H1 (cell line): ENCODE measurements around the gene OLFM1. TPM values are rescaled to one million over a fixed set of nuclear protein-coding genes. Genes with fewer than 3 reads are reported as not detected.

Experiments
- CTCF ChIA-PET: fragments of 300-600 bp; sonication (Branson Sonifier 250); formaldehyde crosslinking; loops from one replicate; lab custom pipeline; 2021; ENCODE audit not compliant: partially characterized antibody; lab: Charles Lee
- POLR2A ChIA-PET: fragments of 300-600 bp; sonication (Branson Sonifier 250); formaldehyde crosslinking; loops from one replicate; lab custom pipeline; 2021; ENCODE audit warnings: inconsistent platforms; ENCODE audit not compliant: partially characterized antibody; lab: Charles Lee
- DNase-seq, 2 experiments: peaks; one replicate each; pipeline versions ENCODE4 v3.0.0 to v3.0.0-alpha.2; 2010 to 2022; ENCODE audit warnings: low spot score in 2 of 2, low read depth in 1 of 2, mixed read lengths in 1 of 2
- FAIRE-seq: peaks from 2 replicates; lab custom pipeline; 2011; peaks lifted over from hg19 to GRCh38; lab: Jason Lieb, UNC
- H2AFZ ChIP-seq: 2 replicates; pipeline ENCODE4 v1.8.1; 2012; ENCODE audit warnings: low read length, inconsistent platforms
- H2AK5ac ChIP-seq: 2 replicates; pipeline ENCODE4 v1.6.1; 2013; ENCODE audit warnings: low read depth, low read length
- H2BK120ac ChIP-seq: replicated peaks from 2 replicates; pipeline ENCODE3; 2013; ENCODE audit warnings: low read depth, low read length, inconsistent platforms
- H2BK12ac ChIP-seq: 2 replicates; pipeline ENCODE4 v1.6.1; 2013; ENCODE audit warnings: low read depth, low read length
- H2BK15ac ChIP-seq: 2 replicates; pipeline ENCODE4 v1.6.1; 2013; ENCODE audit warnings: low read length
- H2BK20ac ChIP-seq: 2 replicates; pipeline ENCODE4 v1.6.1; 2013; ENCODE audit warnings: low read length
- H2BK5ac ChIP-seq: 2 replicates; pipeline ENCODE4 v1.6.1; 2013; ENCODE audit warnings: low read depth, low read length
- H3K14ac ChIP-seq: 2 replicates; pipeline ENCODE4 v1.6.1; 2013; ENCODE audit warnings: inconsistent platforms; ENCODE audit not compliant: insufficient read length
- H3K18ac ChIP-seq: 2 replicates; pipeline ENCODE4 v1.6.1; 2013; ENCODE audit warnings: low read length; ENCODE audit errors: extremely low read depth
- H3K23ac ChIP-seq: 2 replicates; pipeline ENCODE4 v1.6.1; 2013; ENCODE audit warnings: inconsistent platforms; ENCODE audit not compliant: insufficient read length
- H3K23me2 ChIP-seq: 2 replicates; pipeline ENCODE4 v1.6.1; 2013; ENCODE audit warnings: low read depth, low read length
- H3K27ac ChIP-seq: 2 replicates; pipeline ENCODE4 v1.6.1; 2011; ENCODE audit warnings: low read depth, low read length, inconsistent platforms
- H3K27me3 ChIP-seq, 4 experiments: replicated peaks in 1 of 4; 1 replicate in 1 of 4; 2 replicates in 3 of 4; pipeline versions ENCODE4 v1.6.1 to v1.8.1; 2011 to 2013; ENCODE audit warnings: low read length in 3 of 4, mild to moderate bottlenecking in 3 of 4, inconsistent platforms in 2 of 4, mixed read lengths in 2 of 4, moderate library complexity in 1 of 4; ENCODE audit not compliant: control insufficient read depth in 3 of 4, insufficient read depth in 3 of 4; ENCODE audit errors: extremely low read depth in 1 of 4
- H3K36me3 ChIP-seq, 4 experiments: 2 replicates each; pipeline versions ENCODE4 v1.6.1 to v1.8.1; 2011 to 2013; ENCODE audit warnings: mild to moderate bottlenecking in 4 of 4, low read length in 3 of 4, moderate library complexity in 2 of 4, control low read depth in 1 of 4, inconsistent platforms in 1 of 4; ENCODE audit not compliant: insufficient read depth in 4 of 4, control insufficient read depth in 2 of 4
- H3K4ac ChIP-seq: replicated peaks from 2 replicates; pipeline ENCODE3; 2013; ENCODE audit warnings: low read length, low read depth, mixed read lengths, inconsistent platforms; ENCODE audit not compliant: insufficient read length
- H3K4me1 ChIP-seq, 4 experiments: replicated peaks in 1 of 4; 1 replicate in 1 of 4; 2 replicates in 3 of 4; pipeline versions ENCODE4 v1.6.1 to v1.8.1; 2011 to 2013; ENCODE audit warnings: low read length in 3 of 4, inconsistent platforms in 2 of 4, mixed read lengths in 1 of 4; ENCODE audit not compliant: insufficient read depth in 4 of 4, control insufficient read depth in 3 of 4
- H3K4me2 ChIP-seq, 2 experiments: 2 replicates each; pipeline versions ENCODE4 v1.6.1 to v1.8.1; 2011 to 2013; ENCODE audit warnings: low read depth in 2 of 2, low read length in 2 of 2, control low read depth in 1 of 2, inconsistent platforms in 1 of 2, mild to moderate bottlenecking in 1 of 2; ENCODE audit not compliant: insufficient read depth in 1 of 2
- H3K4me3 ChIP-seq, 4 experiments: fragments of 200-600, 300-600 bp in 1 of 4; sonication (generic), shearing (Covaris generic), sonication (Bioruptor Twin) in 1 of 4; 2 replicates each; pipeline versions ENCODE4 v1.5.1 to v1.8.1; 2011 to 2016; ENCODE audit warnings: low read length in 4 of 4, low read depth in 3 of 4, control low read depth in 2 of 4, inconsistent platforms in 2 of 4, mild to moderate bottlenecking in 2 of 4, mixed read lengths in 1 of 4, moderate library complexity in 1 of 4; ENCODE audit not compliant: insufficient read depth in 2 of 4; ENCODE audit errors: extremely low read depth in 1 of 4
- H3K56ac ChIP-seq: replicated peaks from 2 replicates; pipeline ENCODE3; 2013; ENCODE audit warnings: low read depth, mild to moderate bottlenecking, mixed read lengths, low read length, inconsistent platforms; ENCODE audit not compliant: insufficient read length
- H3K79me1 ChIP-seq: 2 replicates; pipeline ENCODE4 v1.6.1; 2013; ENCODE audit warnings: low read depth, low read length, control low read depth
- H3K79me2 ChIP-seq, 2 experiments: 2 replicates each; pipeline versions ENCODE4 v1.6.1 to v1.8.1; 2012 to 2013; ENCODE audit warnings: low read length in 2 of 2, mild to moderate bottlenecking in 2 of 2, inconsistent platforms in 1 of 2; ENCODE audit not compliant: insufficient read depth in 2 of 2, control insufficient read depth in 1 of 2
- H3K9ac ChIP-seq, 4 experiments: replicated peaks in 1 of 4; 1 replicate in 1 of 4; 2 replicates in 3 of 4; pipeline versions ENCODE4 v1.6.1 to v1.8.1; 2011 to 2013; ENCODE audit warnings: low read depth in 3 of 4, low read length in 3 of 4, control low read depth in 2 of 4, mild to moderate bottlenecking in 2 of 4, moderate library complexity in 2 of 4, inconsistent platforms in 1 of 4; ENCODE audit errors: extremely low read depth in 1 of 4
- H3K9me3 ChIP-seq, 2 experiments: 2 replicates each; pipeline versions ENCODE4 v1.6.1 to v1.8.1; 2012 to 2013; ENCODE audit warnings: mild to moderate bottlenecking in 2 of 2, moderate library complexity in 2 of 2, control low read depth in 1 of 2, inconsistent platforms in 1 of 2, low read depth in 1 of 2, low read length in 1 of 2, mixed read lengths in 1 of 2; ENCODE audit not compliant: insufficient read depth in 2 of 2
- H4K20me1 ChIP-seq, 2 experiments: replicated peaks in 1 of 2; 2 replicates each; pipeline versions ENCODE3 to v1.8.1; 2011 to 2013; ENCODE audit warnings: inconsistent platforms in 2 of 2, low read length in 2 of 2, mild to moderate bottlenecking in 1 of 2; ENCODE audit not compliant: insufficient read depth in 2 of 2, control insufficient read depth in 1 of 2
- H4K5ac ChIP-seq: 2 replicates; pipeline ENCODE4 v1.6.1; 2013; ENCODE audit warnings: low read length, low read depth, mixed read lengths, inconsistent platforms; ENCODE audit not compliant: insufficient read length
- H4K8ac ChIP-seq: 2 replicates; pipeline ENCODE4 v1.8.0; 2013; ENCODE audit warnings: mild to moderate bottlenecking, moderate library complexity, low read length, inconsistent platforms; ENCODE audit not compliant: insufficient read depth; ENCODE audit errors: extremely low read depth
- H4K91ac ChIP-seq: replicated peaks from 2 replicates; pipeline ENCODE3; 2013; ENCODE audit warnings: low read length, mixed read lengths, inconsistent platforms; ENCODE audit not compliant: insufficient read length
- CHD1 ChIP-seq: IDR thresholded peaks from 2 replicates; pipeline ENCODE4 v1.6.1; 2012; ENCODE audit warnings: low read depth, low read length, improper control_type of control experiment
- CHD2 ChIP-seq: IDR thresholded peaks from 2 replicates; pipeline ENCODE4 v1.6.1; 2012; ENCODE audit warnings: low read length, improper control_type of control experiment
- PHF8 ChIP-seq: fragments of 200-600 bp; sonication (generic); conservative IDR thresholded peaks from 2 replicates; pipeline ENCODE4 v1.7.1; 2012; ENCODE audit warnings: low read depth, mild to moderate bottlenecking, inconsistent platforms, low read length, moderate library complexity
- POLR2AphosphoS5 ChIP-seq: IDR thresholded peaks from 2 replicates; pipeline ENCODE4 v1.6.1; 2011; ENCODE audit warnings: low read depth, low read length
- RAD21 ChIP-seq, 2 experiments: IDR thresholded peaks in 1 of 2; conservative IDR thresholded peaks in 1 of 2; 2 replicates each; pipeline ENCODE4 v1.6.1; 2011; ENCODE audit warnings: low read depth in 2 of 2, low read length in 2 of 2, improper control_type of control experiment in 1 of 2, inconsistent platforms in 1 of 2, mild to moderate bottlenecking in 1 of 2, moderate library complexity in 1 of 2
- RNF2 ChIP-seq: fragments of 200-900, 300-1000 bp; sonication (generic); IDR thresholded peaks from 2 replicates; pipeline ENCODE4 v1.7.1; 2016; ENCODE audit warnings: borderline replicate concordance, low read depth, mild to moderate bottlenecking, antibody characterized with exemption, low read length; ENCODE audit not compliant: poor library complexity, severe bottlenecking; ENCODE audit errors: missing control alignments
- SAP30 ChIP-seq: fragments of 300-600 bp; sonication (generic); IDR thresholded peaks from 2 replicates; pipeline ENCODE4 v1.7.1; 2012; ENCODE audit warnings: low read length, moderate library complexity, mild to moderate bottlenecking, inconsistent platforms; ENCODE audit not compliant: insufficient read depth, insufficient replicate concordance
- TCF12 ChIP-seq: IDR thresholded peaks from 2 replicates; pipeline ENCODE4 v1.6.1; 2011; ENCODE audit warnings: low read depth, mild to moderate bottlenecking, low read length
- WGBS, 2 experiments: shearing (Covaris generic) in 1 of 2; methylation state at CpG; one replicate each; pipeline versions ENCODE4 v1.1.6 to v1.1.7; 2013 to 2015; ENCODE audit warnings: low lambda C conversion rate in 2 of 2, mixed read lengths in 2 of 2, inconsistent platforms in 1 of 2, low coverage in 1 of 2, missing lambda C conversion rate in 1 of 2; ENCODE audit not compliant: insufficient replicate concordance in 2 of 2, insufficient coverage in 1 of 2, insufficient read length in 1 of 2; ENCODE audit errors: extremely low coverage in 1 of 2, missing lambda C conversion rate in 1 of 2; 5-methylcytosine and 5-hydroxymethylcytosine counted together
- polyA plus RNA-seq, 7 experiments: library from polyadenylated mRNA; depleted of rRNA in 3 of 7; stranded (reverse) in 5 of 7; unstranded in 2 of 7; fragments of >200 nt in 5 of 7; fragments of 200-250 nt in 2 of 7; gene quantifications; 1 replicate in 5 of 7; 2 replicates in 1 of 7; 4 replicates in 1 of 7; pipeline versions ENCODE4 v1.2.1 to v1.2.3, GENCODE V29; 2011 to 2013; ENCODE audit warnings: missing spikeins in 2 of 7, mixed read lengths in 2 of 7
- total RNA-seq: library from RNA; stranded (reverse); fragmentation: NEBNext Ultra II Directional; extraction: Animal tissue kit (Norgen Biotek cat#: 25700); gene quantifications from 2 replicates; pipeline ENCODE4 v1.2.1, GENCODE V29; 2021
- TF ChIP-seq, protein P1 (sequence below): IDR thresholded peaks from 2 replicates; pipeline ENCODE4 v1.6.1; 2011; ENCODE audit warnings: low read depth, mild to moderate bottlenecking, low read length; ENCODE audit not compliant: insufficient read depth

Gene OLFM1
- total and polyA plus RNA-seq, 2 of the 8 experiments (the other 6 are each of a cell fraction or from before 2014, with no cell fraction given): 53.0 to 53.4 TPM

DNA sequence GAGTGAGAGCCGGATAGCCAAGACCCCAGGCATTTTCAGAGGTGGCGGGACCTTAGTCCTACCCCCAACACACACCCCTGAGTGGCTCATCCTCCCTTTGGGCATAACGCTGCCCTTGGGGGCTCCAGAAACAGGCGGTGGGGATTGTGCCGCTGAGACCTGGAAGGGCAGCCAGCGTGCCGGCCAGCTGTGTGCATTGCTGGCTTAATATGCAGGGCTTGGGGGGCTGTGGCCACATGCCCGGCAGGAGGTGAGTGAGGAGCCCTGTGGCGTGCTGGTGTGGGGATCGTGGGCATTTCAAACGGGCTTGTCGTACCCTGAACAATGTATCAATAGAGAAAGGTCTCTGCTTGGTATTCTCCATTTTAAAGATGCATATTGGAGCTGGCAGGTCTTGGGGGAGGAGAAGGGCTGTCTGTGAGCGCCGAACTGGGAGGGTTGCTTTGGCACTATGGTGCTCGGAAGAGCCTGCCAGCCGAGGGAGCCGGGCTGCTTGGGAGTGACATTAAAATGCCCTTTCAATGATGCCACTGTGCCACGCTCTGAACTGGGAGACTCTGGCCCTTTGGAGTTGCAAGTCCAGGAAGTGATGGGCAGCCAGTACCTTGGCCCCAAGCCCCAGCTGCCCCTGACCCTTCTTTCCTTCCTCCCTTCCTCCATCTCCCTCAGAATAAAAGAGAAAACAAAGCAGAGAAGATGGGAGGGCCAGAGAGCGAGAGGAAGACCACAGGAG is 11.2 kb upstream of the OLFM1 start:
- Histone ChIP-seq H3K9ac (no peak overlapping the region), H3K4me3 (peak overlapping the region; percentile 52 to 85 (median 54)), H3K36me3 (no peaks in the 10 kb centered on the region)

More for the DNA sequence above, 11.2 kb upstream of the OLFM1 start:
- CTCF ChIA-PET: interaction anchor here (1.4 to 3.0 kb wide), 2 partner anchors 10 kb away, joined by 4 to 16 read pairs; no protein-coding TSS in a partner anchor
- no peaks in the 10 kb centered on the region for H3K9me3 ChIP-seq
- WGBS, 2 experiments: 41% methylated on average over 18 of the region's 19 CpGs; no CpG with 5 or more reads in 1 of the 2 experiments
- TF ChIP-seq CHD2: no peak
- TF ChIP-seq, protein P1, sequence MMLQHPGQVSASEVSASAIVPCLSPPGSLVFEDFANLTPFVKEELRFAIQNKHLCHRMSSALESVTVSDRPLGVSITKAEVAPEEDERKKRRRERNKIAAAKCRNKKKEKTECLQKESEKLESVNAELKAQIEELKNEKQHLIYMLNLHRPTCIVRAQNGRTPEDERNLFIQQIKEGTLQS: no peak
- TF ChIP-seq POLR2AphosphoS5: no peak
- no peak for TF ChIP-seq SAP30
- TF ChIP-seq RNF2: no peak
- no peak for TF ChIP-seq PHF8
- TF ChIP-seq TCF12: no peak
- no peak for TF ChIP-seq RAD21 (IDR thresholded peaks at IDR 0.05 in 1 of 2, conservative IDR thresholded peaks at IDR 0.05 in 1 of 2; ENCODE audit: low read depth in 2 of 2, low read length in 2 of 2)
- no peak for TF ChIP-seq CHD1
- TF ChIP-seq, all 59 proteins: peak for 0
- Histone ChIP-seq H3K4me2 (peak overlapping the region; percentile 83 to 87), H2AK5ac (0 out of 2 replicates have a peak overlapping the region, but pooled peaks have one; percentile 24), H3K27me3 (peaks cover 0 to 20% (median 17%) of the 10 kb centered on the region in 4 experiments; a peak in 6 of 7 replicates), H2BK20ac (no peak overlapping the region), H4K5ac (no peak overlapping the region), H3K23ac (no peak overlapping the region), H3K27ac (no peak overlapping the region), H3K23me2 (peaks cover 8% of the 10 kb centered on the region; the same call in 1 of the 2 replicates), H3K4ac (no peak overlapping the region), H3K14ac (no peak overlapping the region), H2BK15ac (no peak overlapping the region), H3K4me1 (peaks cover 0 to 9% (median 7%) of the 10 kb centered on the region in 4 experiments; a peak in 6 of 7 replicates), H4K91ac (no peak overlapping the region), H2BK5ac (no peak overlapping the region), H4K8ac (no peak overlapping the region), H2BK12ac (no peak overlapping the region), H3K18ac (no peak overlapping the region), H2BK120ac (no peak overlapping the region), H2AFZ (no peak overlapping the region), H3K56ac (no peak overlapping the region), H3K79me2 (no peaks in the 10 kb centered on the region), H3K79me1 (peaks cover 2% of the 10 kb centered on the region), H4K20me1 (peaks cover 2 to 16% of the 10 kb centered on the region in 2 experiments)
- FAIRE-seq (no peak), DNase-seq (no peak)
- POLR2A ChIA-PET: interaction anchor here (0.7 kb wide), 1 partner anchor 103 kb away, joined by 4 read pairs; no protein-coding TSS in a partner anchor
